Muscle layer of duodenum (tissue), 2 donors: ENCODE measurements around the gene ATF4.
"Not testable (repeated sequence)": the region's sequence is repeated elsewhere in the genome, so short reads cannot be mapped to it uniquely, and the experiment has no call there.

ENCODE experiments used
- H3K27ac ChIP-seq: one replicate; pipeline ENCODE4 v1.7.0; 2013; ENCODE audit warnings: mild to moderate bottlenecking, low read length
- H3K27me3 ChIP-seq: one replicate; pipeline ENCODE4 v1.7.0; 2013; ENCODE audit warnings: low read depth, mild to moderate bottlenecking, control low read depth, low read length
- H3K36me3 ChIP-seq, 2 donors: one replicate each; pipeline ENCODE4 v1.7.0; 2013; ENCODE audit warnings: low read length in 2 of 2, control low read depth in 1 of 2, mild to moderate bottlenecking in 1 of 2; ENCODE audit not compliant: insufficient read depth in 2 of 2, control insufficient read depth in 1 of 2
- H3K4me1 ChIP-seq, 2 donors: one replicate each; pipeline ENCODE4 v1.7.0; 2013; ENCODE audit warnings: low read length in 2 of 2, mild to moderate bottlenecking in 2 of 2, control low read depth in 1 of 2, moderate library complexity in 1 of 2; ENCODE audit not compliant: insufficient read depth in 2 of 2, control insufficient read depth in 1 of 2
- H3K4me3 ChIP-seq, 2 donors: one replicate each; pipeline ENCODE4 v1.7.0; 2013; ENCODE audit warnings: low read length in 2 of 2, low read depth in 1 of 2, mild to moderate bottlenecking in 1 of 2
- H3K9me3 ChIP-seq, 2 donors: one replicate each; pipeline ENCODE4 v1.7.0; 2013; ENCODE audit warnings: low read length in 2 of 2, control low read depth in 1 of 2, mild to moderate bottlenecking in 1 of 2; ENCODE audit not compliant: control insufficient read depth in 1 of 2
- donor health status: healthy.

ATF4 gene

GRCh38 chr22:39502109-39502788 is 18.1 kb upstream of the ATF4 start, which contains the start of gene MIEF1:
Gene MIEF1, plus strand, starts transcription at chr22:39502290. Its CDS starts 9,005 bp downstream, at chr22:39511295.
- Histone ChIP-seq H3K36me3 (peaks cover 26 to 29% of the 10 kb centered on the region in 2 donors), H3K27ac (peak within 1 kb of the TSS; percentile 77), H3K4me3 (peak within 1 kb of the TSS; percentile 86 to 98), H3K4me1 (peaks cover 20 to 27% of the 10 kb centered on the region in 2 donors), H3K27me3 (no peaks in the 10 kb centered on the region), H3K9me3 (no peaks in the 10 kb centered on the region)

- Histone ChIP-seq H3K9me3 (no peaks in the 10 kb centered on the region), H3K4me3 (peak overlapping the region; percentile 86 to 98), H3K27ac (peak overlapping the region; percentile 77), H3K36me3 (peaks cover 28 to 36% of the 10 kb centered on the region in 2 donors), H3K4me1 (peaks cover 20 to 27% of the 10 kb centered on the region in 2 donors), H3K27me3 (no peaks in the 10 kb centered on the region)
Observed at GRCh38 chr22:39502789-39503409, 17.5 kb upstream of the ATF4 start.

GRCh38 chr22:39503630-39504029 is 16.7 kb upstream of the ATF4 start:
- Histone ChIP-seq H3K27ac (no peak overlapping the region), H3K27me3 (no peaks in the 10 kb centered on the region), H3K36me3 (peaks cover 32 to 42% of the 10 kb centered on the region in 2 donors), H3K4me1 (peaks cover 20 to 27% of the 10 kb centered on the region in 2 donors), H3K4me3 (peak overlapping the region; percentile 86 to 98), H3K9me3 (no peaks in the 10 kb centered on the region)

GRCh38 chr22:39504071-39504470 is 16.3 kb upstream of the ATF4 start:
- Histone ChIP-seq H3K4me3 (no peak overlapping the region), H3K4me1 (peaks cover 20 to 27% of the 10 kb centered on the region in 2 donors), H3K36me3 (peaks cover 32 to 42% of the 10 kb centered on the region in 2 donors), H3K27me3 (no peaks in the 10 kb centered on the region), H3K9me3 (no peaks in the 10 kb centered on the region), H3K27ac (no peak overlapping the region)

- Histone ChIP-seq H3K36me3 (peaks cover 56 to 67% of the 10 kb centered on the region in 2 donors), H3K4me1 (peaks cover 10 to 19% of the 10 kb centered on the region in 2 donors)
- H3K27me3 ChIP-seq, H3K4me3 ChIP-seq, H3K9me3 ChIP-seq, H3K27ac ChIP-seq: not testable (repeated sequence)
Observed at GRCh38 chr22:39507021-39507420, 13.3 kb upstream of the ATF4 start.

- Histone ChIP-seq H3K4me3 (no peak overlapping the region), H3K27ac (no peak overlapping the region), H3K36me3 (peaks cover 63 to 80% of the 10 kb centered on the region in 2 donors), H3K27me3 (no peaks in the 10 kb centered on the region), H3K4me1 (peaks cover 6 to 12% of the 10 kb centered on the region in 2 donors), H3K9me3 (no peaks in the 10 kb centered on the region)
Observed at GRCh38 chr22:39508393-39508792, 12.0 kb upstream of the ATF4 start.

- peaks cover 73 to 86% of the 10 kb centered on the region in 2 donors for H3K36me3 ChIP-seq
- H3K27me3 ChIP-seq: no peaks in the 10 kb centered on the region
- no peaks in the 10 kb centered on the region for H3K4me1 ChIP-seq
- H3K4me3 ChIP-seq: no peak overlapping the region
- no peak overlapping the region for H3K27ac ChIP-seq
- no peaks in the 10 kb centered on the region for H3K9me3 ChIP-seq
Observed at GRCh38 chr22:39510529-39511149, 9.7 kb upstream of the ATF4 start.

GRCh38 chr22:39511226-39511625 is 9.1 kb upstream of the ATF4 start:
- H3K4me3 ChIP-seq: no peak overlapping the region
- no peak overlapping the region for H3K27ac ChIP-seq
- no peaks in the 10 kb centered on the region for H3K27me3 ChIP-seq
- peaks cover 73 to 87% of the 10 kb centered on the region in 2 donors for H3K36me3 ChIP-seq
- no peaks in the 10 kb centered on the region for H3K9me3 ChIP-seq
- H3K4me1 ChIP-seq: no peaks in the 10 kb centered on the region

GRCh38 chr22:39512026-39512425 is 8.3 kb upstream of the ATF4 start:
- no peaks in the 10 kb centered on the region for H3K4me1 ChIP-seq
- no peaks in the 10 kb centered on the region for H3K27me3 ChIP-seq
- H3K4me3 ChIP-seq: no peak overlapping the region
- no peaks in the 10 kb centered on the region for H3K9me3 ChIP-seq
- no peak overlapping the region for H3K27ac ChIP-seq
- H3K36me3 ChIP-seq: peaks cover 69 to 86% of the 10 kb centered on the region in 2 donors

GRCh38 chr22:39513791-39514190 is 6.6 kb upstream of the ATF4 start:
- Histone ChIP-seq H3K9me3 (no peaks in the 10 kb centered on the region), H3K36me3 (peaks cover 68 to 76% of the 10 kb centered on the region in 2 donors), H3K4me3 (no peak overlapping the region), H3K27me3 (no peaks in the 10 kb centered on the region), H3K27ac (no peak overlapping the region), H3K4me1 (peaks cover 5 to 6% of the 10 kb centered on the region in 2 donors)

GRCh38 chr22:39514373-39514973 is 5.9 kb upstream of the ATF4 start:
- no peaks in the 10 kb centered on the region for H3K9me3 ChIP-seq
- peaks cover 10 to 11% of the 10 kb centered on the region in 2 donors for H3K4me1 ChIP-seq
- H3K27me3 ChIP-seq: no peaks in the 10 kb centered on the region
- H3K27ac ChIP-seq: no peak overlapping the region
- peaks cover 65 to 71% of the 10 kb centered on the region in 2 donors for H3K36me3 ChIP-seq
- no peak overlapping the region for H3K4me3 ChIP-seq
